Measurements from ENCODE around the gene USP33. TPM values are rescaled to one million over a fixed set of nuclear protein-coding genes. Genes with fewer than 3 reads are reported as not detected.
A peak's percentile ranks its signal among the peaks of the same experiment; 100 is the strongest.

Gene USP33
- total RNA-seq, 1 donor from 2014 or later, result 92.2 TPM

- Mint-ChIP-seq H3K9me3 (ENCODE audit: low read depth) (no peaks in the 10 kb centered on the region), H3K27ac (no peak overlapping the region), H3K36me3 (ENCODE audit: insufficient read depth) (no peaks in the 10 kb centered on the region), H3K4me1 (ENCODE audit: low read depth) (peaks cover 11% of the 10 kb centered on the region), H3K4me3 (ENCODE audit: low read depth) (no peak overlapping the region), H3K27me3 (no peaks in the 10 kb centered on the region)
- DNase-seq (ENCODE audit: low spot score, unreplicated experiment), result no peak
- no peak for TF ChIP-seq CTCF (IDR thresholded peaks at IDR 0.05; ENCODE audit: unreplicated experiment)
These were observed 87.8 kb downstream of the USP33 start for GRCh38 chr1:77671836-77672235.

- H3K4me1 Mint-ChIP-seq (ENCODE audit: low read depth), result peaks cover 13% of the 10 kb centered on the region
- no peak for DNase-seq (ENCODE audit: low spot score, unreplicated experiment)
- H3K9me3 Mint-ChIP-seq (ENCODE audit: low read depth), result no peaks in the 10 kb centered on the region
- H3K27ac Mint-ChIP-seq, result no peak overlapping the region
- H3K36me3 Mint-ChIP-seq (ENCODE audit: insufficient read depth), result no peaks in the 10 kb centered on the region
- H3K4me3 Mint-ChIP-seq (ENCODE audit: low read depth), result no peak overlapping the region
- TF ChIP-seq CTCF (IDR thresholded peaks at IDR 0.05; ENCODE audit: unreplicated experiment), result no peak
- H3K27me3 Mint-ChIP-seq, result no peaks in the 10 kb centered on the region
These were observed 89.3 kb downstream of the USP33 start for GRCh38 chr1:77670330-77670729.

GRCh38 chr1:77668924-77669449 is 90.7 kb downstream of the USP33 start:
- Mint-ChIP-seq H3K9me3 (ENCODE audit: low read depth) (no peaks in the 10 kb centered on the region), H3K27ac (no peak overlapping the region), H3K4me3 (ENCODE audit: low read depth) (no peak overlapping the region), H3K27me3 (no peaks in the 10 kb centered on the region), H3K36me3 (ENCODE audit: insufficient read depth) (no peaks in the 10 kb centered on the region), H3K4me1 (ENCODE audit: low read depth) (peaks cover 17% of the 10 kb centered on the region)
- no peak for TF ChIP-seq CTCF (IDR thresholded peaks at IDR 0.05; ENCODE audit: unreplicated experiment)
- DNase-seq (ENCODE audit: low spot score, unreplicated experiment), result no peak

DNA sequence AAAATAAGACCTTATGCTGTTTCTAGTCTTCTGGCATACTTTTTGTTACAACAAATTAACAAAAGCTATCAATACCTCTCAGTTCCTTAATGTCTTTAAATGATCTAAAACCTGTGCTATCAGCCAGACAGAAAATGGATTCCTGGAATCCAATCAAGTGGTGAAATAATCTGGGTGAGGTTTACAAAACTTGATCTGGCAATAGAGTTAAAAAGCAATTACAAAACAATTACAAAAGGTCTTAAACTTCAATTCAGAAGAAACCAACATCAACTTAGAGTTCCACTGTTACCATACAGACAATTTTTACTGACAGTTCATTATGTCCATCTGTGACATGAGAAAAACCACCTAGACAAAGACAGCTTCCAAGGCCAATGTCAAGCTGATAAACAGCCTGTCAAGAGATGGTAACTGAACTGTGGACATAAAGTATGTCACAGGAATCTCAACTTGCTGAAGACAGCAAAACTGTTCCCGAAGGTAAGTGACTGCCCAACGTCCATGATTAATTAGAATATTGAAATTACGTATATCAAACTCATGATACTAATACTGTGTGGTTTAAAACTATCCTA is 94.6 kb downstream of the USP33 start:
- Mint-ChIP-seq H3K27ac (no peak overlapping the region), H3K27me3 (no peaks in the 10 kb centered on the region), H3K4me3 (ENCODE audit: low read depth) (no peak overlapping the region), H3K36me3 (ENCODE audit: insufficient read depth) (peaks cover 4% of the 10 kb centered on the region), H3K9me3 (ENCODE audit: low read depth) (no peaks in the 10 kb centered on the region), H3K4me1 (ENCODE audit: low read depth) (peaks cover 17% of the 10 kb centered on the region)
- DNase-seq (ENCODE audit: low spot score, unreplicated experiment), result no peak
- no peak for TF ChIP-seq CTCF (IDR thresholded peaks at IDR 0.05; ENCODE audit: unreplicated experiment)

GRCh38 chr1:77661696-77662095 is 98.0 kb downstream of the USP33 start:
- Mint-ChIP-seq H3K27me3 (no peaks in the 10 kb centered on the region), H3K4me3 (ENCODE audit: low read depth) (no peak overlapping the region), H3K27ac (peak overlapping the region; percentile 33), H3K9me3 (ENCODE audit: low read depth) (no peaks in the 10 kb centered on the region), H3K36me3 (ENCODE audit: insufficient read depth) (peaks cover 4% of the 10 kb centered on the region), H3K4me1 (ENCODE audit: low read depth) (peaks cover 11% of the 10 kb centered on the region)
- DNase-seq (ENCODE audit: low spot score, unreplicated experiment), result no peak
- TF ChIP-seq CTCF (IDR thresholded peaks at IDR 0.05; ENCODE audit: unreplicated experiment), result no peak
